Uterus (tissue), 2 donors: ENCODE results near the gene ADAMTS14.

Experiments
- CTCF ChIP-seq, 4 experiments: fragments of 200-600 bp in 2 of 4; fragments of 450-650 bp in 2 of 4; sonication (generic) in 2 of 4; IDR thresholded peaks; one replicate each; pipeline ENCODE4 v1.5.1; 2016 to 2019; ENCODE audit warnings: antibody characterized with exemption in 4 of 4, mild to moderate bottlenecking in 2 of 4, moderate library complexity in 1 of 4
- POLR2A ChIP-seq, 2 donors: fragments of 450-650 bp; IDR thresholded peaks; one replicate each; pipeline ENCODE4 v1.6.1; 2016; ENCODE audit warnings: antibody characterized with exemption in 2 of 2, mild to moderate bottlenecking in 1 of 2, moderate library complexity in 1 of 2

- TF ChIP-seq CTCF (IDR thresholded peaks at IDR 0.05), result no peak
- TF ChIP-seq POLR2A (IDR thresholded peaks at IDR 0.05), result no peak
Measured at GRCh38 chr10:70809011-70809611, 136.8 kb downstream of the ADAMTS14 start.
